Trophoblast cell (in vitro differentiated cells and primary cell): ENCODE results near the gene PACS1.

Experiments
- DNase-seq, 2 donors: peaks; one replicate each; pipeline ENCODE4 v3.0.0-alpha.2; 2016
- H2AFZ ChIP-seq: 2 replicates; pipeline ENCODE4 v1.6.1; 2013; ENCODE audit warnings: low read length, moderate library complexity, mild to moderate bottlenecking; ENCODE audit not compliant: insufficient read depth, poor library complexity
- H2AK5ac ChIP-seq: 2 replicates; pipeline ENCODE4 v1.6.1; 2013; ENCODE audit warnings: mild to moderate bottlenecking, low read length
- H2BK120ac ChIP-seq: 2 replicates; pipeline ENCODE4 v1.6.1; 2013; ENCODE audit warnings: low read length, mild to moderate bottlenecking, moderate library complexity; ENCODE audit not compliant: insufficient read depth, poor library complexity
- H2BK12ac ChIP-seq: 2 replicates; pipeline ENCODE4 v1.6.1; 2013; ENCODE audit warnings: mild to moderate bottlenecking, low read length, moderate library complexity
- H2BK5ac ChIP-seq: 2 replicates; pipeline ENCODE4 v1.6.1; 2013; ENCODE audit warnings: low read length, low read depth, moderate library complexity, mild to moderate bottlenecking; ENCODE audit not compliant: poor library complexity
- H3K14ac ChIP-seq: 2 replicates; pipeline ENCODE4 v1.6.1; 2013; ENCODE audit warnings: mild to moderate bottlenecking, low read length
- H3K18ac ChIP-seq: 2 replicates; pipeline ENCODE4 v1.6.1; 2013; ENCODE audit warnings: mild to moderate bottlenecking, low read length
- H3K23ac ChIP-seq: 2 replicates; pipeline ENCODE4 v1.6.1; 2013; ENCODE audit warnings: low read length
- H3K27ac ChIP-seq: 2 replicates; pipeline ENCODE4 v1.5.1; 2013; ENCODE audit warnings: low read depth, mild to moderate bottlenecking, inconsistent platforms, low read length, moderate library complexity
- H3K27me3 ChIP-seq: 2 replicates; pipeline ENCODE4 v1.6.1; 2013; ENCODE audit warnings: inconsistent platforms, mild to moderate bottlenecking, low read length, moderate library complexity; ENCODE audit not compliant: insufficient read depth
- H3K36me3 ChIP-seq, 2 experiments: 1 replicate in 1 of 2; 2 replicates in 1 of 2; pipeline ENCODE4 v1.6.1; 2013; ENCODE audit warnings: low read length in 2 of 2, mild to moderate bottlenecking in 2 of 2, moderate library complexity in 1 of 2; ENCODE audit not compliant: insufficient read depth in 2 of 2, control insufficient read depth in 1 of 2
- H3K4ac ChIP-seq: 2 replicates; pipeline ENCODE4 v1.6.1; 2013; ENCODE audit warnings: low read depth, mild to moderate bottlenecking, low read length, moderate library complexity
- H3K4me1 ChIP-seq, 2 experiments: 1 replicate in 1 of 2; 2 replicates in 1 of 2; pipeline ENCODE4 v1.6.1; 2013; ENCODE audit warnings: low read length in 2 of 2, mild to moderate bottlenecking in 2 of 2, moderate library complexity in 1 of 2; ENCODE audit not compliant: insufficient read depth in 2 of 2, control insufficient read depth in 1 of 2
- H3K4me2 ChIP-seq: 2 replicates; pipeline ENCODE4 v1.6.1; 2013; ENCODE audit warnings: inconsistent platforms, mild to moderate bottlenecking, low read length, moderate library complexity
- H3K4me3 ChIP-seq: 2 replicates; pipeline ENCODE4 v1.5.1; 2013; ENCODE audit warnings: mild to moderate bottlenecking, low read depth, low read length, inconsistent platforms
- H3K79me1 ChIP-seq: one replicate; pipeline ENCODE4 v1.6.1; 2013; ENCODE audit warnings: low read length
- H3K79me2 ChIP-seq: 2 replicates; pipeline ENCODE4 v1.6.1; 2013; ENCODE audit warnings: low read length, mild to moderate bottlenecking; ENCODE audit not compliant: control insufficient read depth, insufficient read depth, poor library complexity
- H3K9ac ChIP-seq: 2 replicates; pipeline ENCODE4 v1.6.1; 2013; ENCODE audit warnings: mild to moderate bottlenecking, low read length
- H3K9me3 ChIP-seq: 2 replicates; pipeline ENCODE4 v1.6.1; 2013; ENCODE audit warnings: low read depth, mild to moderate bottlenecking, control low read depth, inconsistent platforms, low read length; ENCODE audit not compliant: insufficient read depth
- H4K12ac ChIP-seq: 2 replicates; pipeline ENCODE4 v1.6.1; 2013; ENCODE audit warnings: low read depth, mild to moderate bottlenecking, low read length, moderate library complexity
- H4K8ac ChIP-seq: 2 replicates; pipeline ENCODE4 v1.6.1; 2013; ENCODE audit warnings: low read depth, mild to moderate bottlenecking, low read length, moderate library complexity
- H4K91ac ChIP-seq: one replicate; pipeline ENCODE4 v1.6.1; 2013; ENCODE audit warnings: low read depth, mild to moderate bottlenecking, low read length, moderate library complexity
- WGBS: extraction: QIAGEN DNeasy Blood & Tissue Kit; methylation state at CpG from one replicate; pipeline ENCODE4 v1.1.7; 2013; ENCODE audit warnings: missing lambda C conversion rate; ENCODE audit not compliant: insufficient read length, insufficient coverage; ENCODE audit errors: extremely low coverage; 5-methylcytosine and 5-hydroxymethylcytosine counted together

Gene PACS1

DNA sequence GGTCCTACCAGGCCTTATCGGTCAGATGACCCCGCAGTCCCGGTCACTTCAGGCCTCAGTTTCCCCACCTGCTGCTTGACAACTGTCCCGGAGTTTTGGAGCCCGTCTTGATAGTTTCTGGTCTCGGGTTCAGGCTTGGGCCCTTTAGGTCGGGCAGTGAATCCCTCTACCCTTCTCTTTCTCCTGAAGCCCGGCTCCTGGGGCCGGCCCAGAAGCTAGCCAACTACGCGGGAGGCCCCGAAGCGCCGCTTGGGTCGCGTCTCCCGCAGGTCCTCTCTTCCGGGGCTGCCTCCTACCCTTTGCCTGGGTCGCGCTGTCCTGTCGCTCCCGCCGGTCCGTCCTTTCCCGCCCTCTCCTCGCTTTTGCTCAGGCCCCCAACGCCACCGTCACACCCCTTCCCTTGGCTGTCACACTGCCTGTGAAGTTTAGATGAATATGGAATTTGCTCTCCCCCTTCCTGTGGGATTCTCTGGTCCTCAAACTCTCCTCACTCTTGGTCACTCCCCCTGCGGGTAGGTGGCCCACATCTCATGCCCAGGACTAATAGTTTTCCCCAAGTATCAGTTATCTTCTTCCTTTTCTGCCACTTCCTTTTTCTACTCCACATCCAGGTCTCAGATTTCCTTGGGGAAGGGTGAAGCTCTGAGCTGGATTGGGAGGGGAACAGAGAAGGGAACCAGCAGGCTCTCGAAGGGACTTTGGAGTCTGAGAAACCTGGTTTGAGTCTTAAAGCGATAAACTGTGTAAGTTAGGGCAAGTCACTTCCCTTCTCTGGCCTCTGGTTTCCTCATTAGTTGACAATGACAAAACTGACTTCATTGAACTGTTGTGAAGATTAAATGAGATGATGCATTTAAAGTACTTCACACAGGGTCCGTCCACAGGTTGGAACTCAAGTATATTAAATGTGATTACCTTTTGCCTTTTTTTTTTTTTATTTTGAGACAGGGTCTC lies 199.2 kb downstream of the PACS1 start:
- Histone ChIP-seq H2BK12ac (no peak overlapping the region), H3K27ac (peak overlapping the region; percentile 92), H2BK120ac (peak overlapping the region; percentile 78), H2BK5ac (peak overlapping the region; percentile 55), H3K23ac (no peak overlapping the region), H3K4me2 (peak overlapping the region; percentile 76), H3K4me3 (peak overlapping the region; percentile 94), H3K4me1 (no peaks in the 10 kb centered on the region), H3K4ac (peak overlapping the region; percentile 81), H4K91ac (peak overlapping the region; percentile 96), H2AFZ (peak overlapping the region; percentile 57), H3K79me2 (peaks cover 10% of the 10 kb centered on the region), H3K9ac (peak overlapping the region; percentile 86), H4K8ac (peak overlapping the region; percentile 88), H3K14ac (peak overlapping the region; percentile 66), H3K79me1 (peaks cover 15% of the 10 kb centered on the region), H3K36me3 (peaks cover 55 to 58% of the 10 kb centered on the region in 2 experiments), H3K18ac (peak overlapping the region; percentile 22), H3K27me3 (no peaks in the 10 kb centered on the region), H4K12ac (peak overlapping the region; percentile 76), H2AK5ac (peak overlapping the region; percentile 40), H3K9me3 (no peaks in the 10 kb centered on the region)
- no CpG with 5 or more reads among the region's 32 CpGs for whole genome bisulfite sequencing
- DNase-seq, result peak in 1 of 2 donors; percentile 62

DNA sequence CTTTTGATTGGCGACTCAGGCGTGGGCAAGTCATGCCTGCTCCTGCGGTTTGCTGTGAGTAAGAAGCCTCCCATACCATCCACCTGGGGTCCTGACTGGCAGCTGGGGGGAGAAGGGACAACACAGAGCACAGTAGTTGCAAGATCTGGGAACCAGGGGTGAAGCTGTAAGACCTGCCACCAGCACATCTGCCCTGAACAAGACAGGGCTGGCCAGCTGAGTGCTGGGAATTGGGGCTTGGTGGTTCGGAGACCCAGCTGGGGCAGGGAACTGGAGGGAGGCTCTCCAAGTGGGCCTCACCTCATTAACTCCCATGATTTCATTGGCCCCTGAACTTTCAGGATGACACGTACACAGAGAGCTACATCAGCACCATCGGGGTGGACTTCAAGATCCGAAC lies 201.7 kb downstream of the PACS1 start:
- H3K23ac ChIP-seq, result no peak overlapping the region
- H3K79me2 ChIP-seq, result peaks cover 10% of the 10 kb centered on the region
- H4K12ac ChIP-seq, result no peak overlapping the region
- H3K4me2 ChIP-seq, result no peak overlapping the region
- no peak overlapping the region for H3K4me3 ChIP-seq
- no peak overlapping the region for H3K4ac ChIP-seq
- no peak overlapping the region for H3K27ac ChIP-seq
- no peak overlapping the region for H3K9ac ChIP-seq
- no peak overlapping the region for H3K18ac ChIP-seq
- H3K9me3 ChIP-seq, result no peaks in the 10 kb centered on the region
- H3K79me1 ChIP-seq, result peaks cover 15% of the 10 kb centered on the region
- no peak overlapping the region for H2AFZ ChIP-seq
- H4K91ac ChIP-seq, result no peak overlapping the region
- H4K8ac ChIP-seq, result no peak overlapping the region
- H3K27me3 ChIP-seq, result no peaks in the 10 kb centered on the region
- no CpG with 5 or more reads among the region's 7 CpGs for WGBS
- H2BK5ac ChIP-seq, result no peak overlapping the region
- H2BK120ac ChIP-seq, result no peak overlapping the region
- no peak overlapping the region for H2AK5ac ChIP-seq
- H3K14ac ChIP-seq, result no peak overlapping the region
- DNase-seq, result no peak
- peaks cover 50 to 55% of the 10 kb centered on the region in 2 experiments for H3K36me3 ChIP-seq
- H2BK12ac ChIP-seq, result no peak overlapping the region
- no peaks in the 10 kb centered on the region for H3K4me1 ChIP-seq

DNA sequence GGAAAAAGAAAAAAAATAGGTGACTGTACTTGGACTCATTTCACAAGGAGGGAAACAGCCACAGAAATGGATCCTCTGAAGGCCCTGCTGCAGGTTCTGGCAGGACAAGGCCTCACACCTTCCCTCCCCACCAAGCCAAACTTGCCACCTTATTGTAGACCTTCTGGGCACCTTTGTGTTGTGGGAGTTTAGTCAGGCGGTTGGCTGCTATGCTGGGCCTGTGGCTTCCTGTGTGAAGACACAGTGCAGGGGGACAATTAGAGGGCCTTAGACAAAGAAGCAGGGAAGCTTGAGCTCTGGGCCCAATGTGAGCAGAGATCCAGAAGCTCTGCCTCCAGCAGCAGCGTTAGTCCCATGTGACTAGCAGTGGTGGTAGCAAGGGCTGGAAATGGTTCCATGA lies 202.5 kb downstream of the PACS1 start:
- Histone ChIP-seq H3K27me3 (no peaks in the 10 kb centered on the region), H3K9me3 (no peaks in the 10 kb centered on the region), H4K12ac (no peak overlapping the region), H3K27ac (no peak overlapping the region), H3K14ac (no peak overlapping the region), H3K18ac (no peak overlapping the region), H3K4ac (no peak overlapping the region), H2AFZ (no peak overlapping the region), H2BK5ac (no peak overlapping the region), H3K79me1 (peaks cover 12% of the 10 kb centered on the region), H2BK12ac (no peak overlapping the region), H4K91ac (no peak overlapping the region), H3K4me3 (no peak overlapping the region), H2AK5ac (no peak overlapping the region), H4K8ac (no peak overlapping the region), H3K79me2 (peaks cover 10% of the 10 kb centered on the region), H3K4me1 (peaks cover under 1 to 3% of the 10 kb centered on the region in 2 experiments), H3K4me2 (no peak overlapping the region), H3K23ac (no peak overlapping the region), H3K36me3 (peaks cover 50 to 56% of the 10 kb centered on the region in 2 experiments), H2BK120ac (no peak overlapping the region), H3K9ac (no peak overlapping the region)
- DNase-seq, result no peak
- no CpG with 5 or more reads among the region's 2 CpGs for WGBS

DNA sequence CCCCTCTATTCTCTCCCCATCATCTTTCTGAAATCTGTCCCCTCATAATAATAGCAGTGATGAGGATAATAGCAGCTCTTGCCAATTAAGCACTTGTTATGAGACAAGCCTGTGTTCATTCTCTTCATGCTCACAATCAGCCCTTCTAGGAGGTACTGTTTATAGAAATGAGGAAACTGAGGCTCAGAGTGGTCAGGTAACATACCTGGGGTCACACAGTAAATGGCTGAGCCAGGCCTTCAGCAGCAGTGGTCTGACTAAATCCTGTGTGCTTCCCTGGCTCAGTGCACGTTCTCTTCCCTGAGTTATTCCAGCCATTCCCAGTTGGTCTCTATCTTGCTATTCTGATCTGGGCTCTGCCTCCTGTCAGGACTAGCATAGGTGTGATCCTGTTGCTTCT lies 204.1 kb downstream of the PACS1 start:
- Histone ChIP-seq H2BK12ac (no peak overlapping the region), H2BK5ac (no peak overlapping the region), H4K91ac (no peak overlapping the region), H3K4ac (no peak overlapping the region), H3K18ac (no peak overlapping the region), H3K9ac (no peak overlapping the region), H2AK5ac (no peak overlapping the region), H3K9me3 (no peaks in the 10 kb centered on the region), H3K79me1 (no peaks in the 10 kb centered on the region), H3K14ac (no peak overlapping the region), H3K36me3 (peaks cover 50 to 56% of the 10 kb centered on the region in 2 experiments), H4K8ac (no peak overlapping the region), H3K79me2 (peaks cover 1% of the 10 kb centered on the region), H2BK120ac (no peak overlapping the region), H3K23ac (no peak overlapping the region), H3K27me3 (no peaks in the 10 kb centered on the region), H2AFZ (no peak overlapping the region), H4K12ac (no peak overlapping the region), H3K4me2 (no peak overlapping the region), H3K4me1 (peaks cover 5 to 7% of the 10 kb centered on the region in 2 experiments), H3K27ac (no peak overlapping the region), H3K4me3 (no peak overlapping the region)
- no peak for DNase-seq
- no CpG with 5 or more reads among the region's 1 CpG for WGBS
